Gastrocnemius medialis (tissue), 4 donors: ENCODE measurements around the gene TBC1D30.

Experiments
- POLR2A ChIP-seq, 2 donors: fragments of 450-650 bp; IDR thresholded peaks; one replicate each; pipeline ENCODE4 v1.6.1; 2017; ENCODE audit warnings: antibody characterized with exemption in 2 of 2, mild to moderate bottlenecking in 2 of 2, moderate library complexity in 2 of 2
- TF ChIP-seq, protein P1 (sequence below), 5 experiments: fragments of 450-650 bp in 3 of 5; fragments of 200-600 bp in 2 of 5; sonication (generic) in 2 of 5; IDR thresholded peaks in 4 of 5; conservative IDR thresholded peaks in 1 of 5; 1 replicate in 4 of 5; 2 replicates in 1 of 5; pipeline ENCODE4 v1.5.1; 2016 to 2019; ENCODE audit warnings: antibody characterized with exemption in 5 of 5, mild to moderate bottlenecking in 3 of 5, moderate library complexity in 3 of 5

DNA sequence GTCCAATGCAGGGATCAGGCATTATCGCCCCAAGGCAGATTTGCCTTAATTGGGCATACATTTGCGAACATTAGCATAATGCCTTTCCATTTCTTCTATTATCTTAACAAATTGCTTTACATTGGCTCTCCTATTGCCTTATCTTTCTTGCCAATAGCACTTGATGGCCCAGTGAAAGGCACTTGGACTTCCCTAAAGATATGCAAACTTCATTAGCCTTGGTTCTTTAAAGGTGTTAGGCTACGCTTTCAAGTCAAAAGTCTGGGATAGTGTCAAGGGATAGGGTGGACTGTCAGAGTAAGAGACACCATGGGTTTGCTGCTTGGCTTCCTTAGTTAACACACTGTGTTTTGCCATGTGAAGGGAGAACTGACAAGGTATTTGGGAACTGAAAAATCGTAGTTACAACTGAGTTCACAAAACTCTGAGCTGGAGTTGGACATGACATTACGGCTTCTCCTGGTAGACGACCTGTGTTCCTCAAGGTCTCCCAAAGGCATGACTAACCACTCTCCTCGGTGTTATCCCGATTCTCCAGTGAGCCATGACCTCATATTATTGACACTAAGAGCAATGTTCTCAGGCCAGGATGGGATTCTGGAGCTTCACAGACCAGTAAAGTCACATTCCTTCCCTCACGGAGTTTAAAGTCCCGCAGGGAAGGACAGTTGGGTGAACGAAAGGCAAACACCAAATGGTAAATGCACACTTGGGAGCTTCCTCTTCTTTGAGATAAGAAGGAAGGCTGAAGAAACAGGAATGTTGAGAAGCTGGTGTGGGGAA lies 65.2 kb downstream of the TBC1D30 start:
- TF ChIP-seq, protein P1, sequence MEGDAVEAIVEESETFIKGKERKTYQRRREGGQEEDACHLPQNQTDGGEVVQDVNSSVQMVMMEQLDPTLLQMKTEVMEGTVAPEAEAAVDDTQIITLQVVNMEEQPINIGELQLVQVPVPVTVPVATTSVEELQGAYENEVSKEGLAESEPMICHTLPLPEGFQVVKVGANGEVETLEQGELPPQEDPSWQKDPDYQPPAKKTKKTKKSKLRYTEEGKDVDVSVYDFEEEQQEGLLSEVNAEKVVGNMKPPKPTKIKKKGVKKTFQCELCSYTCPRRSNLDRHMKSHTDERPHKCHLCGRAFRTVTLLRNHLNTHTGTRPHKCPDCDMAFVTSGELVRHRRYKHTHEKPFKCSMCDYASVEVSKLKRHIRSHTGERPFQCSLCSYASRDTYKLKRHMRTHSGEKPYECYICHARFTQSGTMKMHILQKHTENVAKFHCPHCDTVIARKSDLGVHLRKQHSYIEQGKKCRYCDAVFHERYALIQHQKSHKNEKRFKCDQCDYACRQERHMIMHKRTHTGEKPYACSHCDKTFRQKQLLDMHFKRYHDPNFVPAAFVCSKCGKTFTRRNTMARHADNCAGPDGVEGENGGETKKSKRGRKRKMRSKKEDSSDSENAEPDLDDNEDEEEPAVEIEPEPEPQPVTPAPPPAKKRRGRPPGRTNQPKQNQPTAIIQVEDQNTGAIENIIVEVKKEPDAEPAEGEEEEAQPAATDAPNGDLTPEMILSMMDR (IDR thresholded peaks at IDR 0.05 in 4 of 5, conservative IDR thresholded peaks at IDR 0.05 in 1 of 5): no peak
- no peak for TF ChIP-seq POLR2A (IDR thresholded peaks at IDR 0.05)
